PC-9 (cell line): ENCODE data around the gene FHL1. TPM values are rescaled to one million over a fixed set of nuclear protein-coding genes. Genes with fewer than 3 reads are reported as not detected.

Experiments used
- BruUV-seq: library from RNA; stranded (reverse); fragments of 400-500 nt; replicated peaks from 2 replicates; lab custom pipeline; 2021; lab: Mats Ljungman, UMichigan
- CTCF ChIA-PET: fragments of 300-600 bp; sonication (Branson Sonifier 250); formaldehyde crosslinking; loops from one replicate; lab custom pipeline; 2022; ENCODE audit warnings: antibody characterized with exemption; lab: Charles Lee
- POLR2A ChIA-PET: fragments of 300-600 bp; sonication (Branson Sonifier 250); formaldehyde crosslinking; loops from one replicate; lab custom pipeline; 2022; ENCODE audit warnings: antibody characterized with exemption; ENCODE audit not compliant: unreplicated experiment; lab: Charles Lee
- DNase-seq, 2 experiments: peaks; one replicate each; pipeline versions ENCODE4 v3.0.0 to v3.0.0-alpha.2; 2015 to 2022; ENCODE audit warnings: mixed read lengths in 1 of 2
- H2AFZ ChIP-seq: fragments of 200-600 bp; sonication (generic); 2 replicates; pipeline ENCODE4 v1.8.1; 2017; ENCODE audit warnings: antibody characterized with exemption
- H3F3A ChIP-seq: fragments of 200-600 bp; sonication (generic); 2 replicates; pipeline ENCODE4 v1.8.1; 2017; ENCODE audit warnings: antibody characterized with exemption, mild to moderate bottlenecking, low read depth; ENCODE audit not compliant: insufficient read depth
- H3K27ac ChIP-seq: fragments of 200-600 bp; sonication (generic); 2 replicates; pipeline ENCODE4 v1.6.1; 2016; ENCODE audit warnings: mixed run types
- H3K27me3 ChIP-seq: fragments of 200-600 bp; sonication (generic); 2 replicates; pipeline ENCODE4 v1.6.1; 2016; ENCODE audit warnings: low read depth, mixed run types; ENCODE audit not compliant: insufficient read depth
- H3K36me3 ChIP-seq: fragments of 200-600 bp; sonication (generic); 2 replicates; pipeline ENCODE4 v1.6.1; 2016; ENCODE audit warnings: low read depth, mixed run types
- H3K4me1 ChIP-seq: fragments of 200-600 bp; sonication (generic); replicated peaks from 2 replicates; pipeline ENCODE4 v1.6.1; 2016; ENCODE audit warnings: mixed run types; ENCODE audit not compliant: insufficient read depth
- H3K4me2 ChIP-seq: fragments of 200-600 bp; sonication (generic); 2 replicates; pipeline ENCODE4 v1.6.1; 2017; ENCODE audit warnings: mixed run types
- H3K4me3 ChIP-seq: fragments of 200-600 bp; sonication (generic); 2 replicates; pipeline ENCODE4 v1.6.1; 2016; ENCODE audit warnings: mixed run types
- H3K79me2 ChIP-seq: fragments of 200-600 bp; sonication (generic); 2 replicates; pipeline ENCODE4 v1.6.1; 2017; ENCODE audit warnings: low read depth, mixed run types
- H3K9me2 ChIP-seq: fragments of 200-600 bp; sonication (generic); 2 replicates; pipeline ENCODE4 v1.8.1; 2017; ENCODE audit warnings: mild to moderate bottlenecking; ENCODE audit not compliant: insufficient read depth
- H3K9me3 ChIP-seq: fragments of 200-600 bp; sonication (generic); 2 replicates; pipeline ENCODE4 v1.8.1; 2016; ENCODE audit warnings: low read depth; ENCODE audit not compliant: insufficient read depth
- H4K20me1 ChIP-seq: fragments of 200-600 bp; sonication (generic); 2 replicates; pipeline ENCODE4 v1.8.1; 2017; ENCODE audit not compliant: insufficient read depth
- CTCF ChIP-seq: fragments of 200-600 bp; sonication (generic); conservative IDR thresholded peaks from 2 replicates; pipeline ENCODE4 v1.6.1; 2017; ENCODE audit warnings: mixed run types, antibody characterized with exemption, mild to moderate bottlenecking, moderate library complexity
- EZH2 ChIP-seq: fragments of 200-600 bp; sonication (generic); IDR thresholded peaks from 2 replicates; pipeline ENCODE4 v1.8.0; 2017; ENCODE audit warnings: antibody characterized with exemption, low read depth
- intact Hi-C: fragments of 100-400 bp; cut with micrococcal nuclease; formaldehyde crosslinking; loops from one replicate; pipeline ENCODE4 v1.10.0; 2022; ENCODE audit not compliant: unreplicated experiment
- total RNA-seq: library from RNA; stranded (reverse); gene quantifications from 2 replicates; pipeline ENCODE4 v1.2.3, GENCODE V29; 2021

Gene FHL1
- total RNA-seq, 1 experiment from 2014 or later: 0.65 TPM

- TF ChIP-seq CTCF: no peak
- TF ChIP-seq EZH2: no peak
- no peaks in the 10 kb centered on the region for H3K27me3 ChIP-seq
- H3K9me2 ChIP-seq: no peaks in the 10 kb centered on the region
- peak in 1 of 2 experiments; percentile 50 for DNase-seq
- no peaks in the 10 kb centered on the region for H3K36me3 ChIP-seq
- no peaks in the 10 kb centered on the region for H3K9me3 ChIP-seq
- H3F3A ChIP-seq: no peaks in the 10 kb centered on the region; the same call in 1 of the 2 replicates
- CTCF ChIA-PET: no interaction called here
- peaks cover 42% of the 10 kb centered on the region for H3K4me1 ChIP-seq
- no peaks in the 10 kb centered on the region for H3K79me2 ChIP-seq
- no TSS peak for BruUV-seq
- POLR2A ChIA-PET: no interaction called here
- no peak overlapping the region for H3K27ac ChIP-seq
- intact Hi-C loops: loop anchor here (2.0 kb wide), 1 partner anchor 99 kb away; no protein-coding TSS in a partner anchor
- H3K4me3 ChIP-seq: no peak overlapping the region
- peak overlapping the region; percentile 19 for H3K4me2 ChIP-seq
- H2AFZ ChIP-seq: no peak overlapping the region
- H4K20me1 ChIP-seq: no peaks in the 10 kb centered on the region
Observed at GRCh38 chrX:136170139-136170800, 22.9 kb downstream of the FHL1 start.

GRCh38 chrX:136171420-136171819 lies 24.1 kb downstream of the FHL1 start:
- TF ChIP-seq EZH2 (no peak), CTCF (no peak)
- no peaks in the 10 kb centered on the region for H3K79me2 ChIP-seq
- H3K4me3 ChIP-seq: no peak overlapping the region
- H3K4me2 ChIP-seq: no peak overlapping the region
- ChIA-PET POLR2A (no interaction called here), CTCF (no interaction called here)
- no peaks in the 10 kb centered on the region for H3K9me2 ChIP-seq
- DNase-seq: no peak
- H4K20me1 ChIP-seq: no peaks in the 10 kb centered on the region
- no peaks in the 10 kb centered on the region for H3K36me3 ChIP-seq
- no peak overlapping the region for H2AFZ ChIP-seq
- H3K9me3 ChIP-seq: no peaks in the 10 kb centered on the region
- H3K27me3 ChIP-seq: no peaks in the 10 kb centered on the region
- peaks cover 47% of the 10 kb centered on the region for H3K4me1 ChIP-seq
- no TSS peak for BruUV-seq
- intact Hi-C loops: loop anchor here (2.0 kb wide), 1 partner anchor 97 kb away; no protein-coding TSS in a partner anchor
- H3F3A ChIP-seq: peaks cover 4% of the 10 kb centered on the region; the same call in 1 of the 2 replicates
- no peak overlapping the region for H3K27ac ChIP-seq

- Histone ChIP-seq H3K27ac (peak overlapping the region; percentile 32; the same call in 1 of the 2 replicates), H4K20me1 (no peaks in the 10 kb centered on the region), H3K79me2 (no peaks in the 10 kb centered on the region), H3F3A (peaks cover 4% of the 10 kb centered on the region; the same call in 1 of the 2 replicates), H2AFZ (peak overlapping the region; percentile 34), H3K27me3 (no peaks in the 10 kb centered on the region), H3K4me1 (peaks cover 18% of the 10 kb centered on the region), H3K36me3 (no peaks in the 10 kb centered on the region), H3K9me3 (no peaks in the 10 kb centered on the region), H3K4me3 (no peak overlapping the region), H3K4me2 (peak overlapping the region; percentile 45), H3K9me2 (no peaks in the 10 kb centered on the region)
- peak in 1 of 2 experiments; percentile 81 for DNase-seq
- ChIA-PET POLR2A (interaction anchor here (0.7 kb wide), 1 partner anchor 73 kb away, joined by 3 read pairs; no protein-coding TSS in a partner anchor), CTCF (no interaction called here)
- TF ChIP-seq CTCF (no peak), EZH2 (no peak)
- intact Hi-C loops: no loop called here
- BruUV-seq: no TSS peak
Observed at GRCh38 chrX:136176399-136176825, 29.1 kb downstream of the FHL1 start.
